GM12874 (cell line): ENCODE data around the gene DNAH17.

Experiments
- CTCF ChIP-seq: IDR thresholded peaks from 2 replicates; pipeline ENCODE4 v1.5.1; 2011; ENCODE audit warnings: low read depth, mild to moderate bottlenecking, control low read depth, low read length, moderate library complexity; ENCODE audit not compliant: insufficient read depth

The DNAH17 gene

GRCh38 chr17:78601577-78602190 lies 24.5 kb upstream of the DNAH17 start:
- TF ChIP-seq CTCF: no peak

- TF ChIP-seq CTCF: no peak
These were observed 23.1 kb upstream of the DNAH17 start for GRCh38 chr17:78600181-78600721.

GRCh38 chr17:78599419-78599818 lies 22.2 kb upstream of the DNAH17 start:
- no peak for TF ChIP-seq CTCF

GRCh38 chr17:78598013-78598471 lies 20.8 kb upstream of the DNAH17 start:
- no peak for TF ChIP-seq CTCF

GRCh38 chr17:78596871-78597764 lies 19.9 kb upstream of the DNAH17 start:
- TF ChIP-seq CTCF: no peak

- no peak for TF ChIP-seq CTCF
These were observed 18.1 kb upstream of the DNAH17 start for GRCh38 chr17:78595135-78595810.

GRCh38 chr17:78592991-78593329 lies 15.8 kb upstream of the DNAH17 start:
- TF ChIP-seq CTCF: no peak
